HG02884 (cell line): ENCODE results near the gene EVI5.
"Not testable (repeated sequence)": the region's sequence is repeated elsewhere in the genome, so short reads cannot be mapped to it uniquely, and the experiment has no call there.

ENCODE experiments used
- ATAC-seq: cut with Tn5 transposase; IDR thresholded peaks from one replicate; pipeline ENCODE4 v1.9.1; 2021; ENCODE audit warnings: mild to moderate bottlenecking, moderate library complexity; ENCODE audit not compliant: unreplicated experiment

The EVI5 gene

GRCh38 chr1:92792340-92792782 lies 7.5 kb upstream of the EVI5 start:
- ATAC-seq: no peak

GRCh38 chr1:92791487-92792066 lies 6.7 kb upstream of the EVI5 start:
- no peak for ATAC-seq

GRCh38 chr1:92790867-92791266 lies 6.0 kb upstream of the EVI5 start:
- no peak for ATAC-seq

- no peak for ATAC-seq
Measured at GRCh38 chr1:92790081-92790480, 5.2 kb upstream of the EVI5 start.

- no peak for ATAC-seq
Measured at GRCh38 chr1:92786111-92786901, 1.4 kb upstream of the EVI5 start.

GRCh38 chr1:92784021-92784638 lies 778 bp downstream of the EVI5 start:
- peak; percentile 23 for ATAC-seq

- ATAC-seq: not testable (repeated sequence)
Measured at GRCh38 chr1:92783550-92783949, 1.4 kb downstream of the EVI5 start.

- ATAC-seq: no peak
Measured at GRCh38 chr1:92778376-92778775, 6.5 kb downstream of the EVI5 start.

GRCh38 chr1:92774407-92774806 lies 10.5 kb downstream of the EVI5 start:
- ATAC-seq: no peak

GRCh38 chr1:92773749-92774148 lies 11.2 kb downstream of the EVI5 start:
- not testable (repeated sequence) for ATAC-seq

GRCh38 chr1:92769856-92770255 lies 15.1 kb downstream of the EVI5 start:
- no peak for ATAC-seq

- ATAC-seq: no peak
Measured at GRCh38 chr1:92768915-92769314, 16.0 kb downstream of the EVI5 start.

- ATAC-seq: no peak
Measured at GRCh38 chr1:92768296-92768695, 16.6 kb downstream of the EVI5 start.

- ATAC-seq: no peak
Measured at GRCh38 chr1:92764116-92764515, 20.8 kb downstream of the EVI5 start.

- no peak for ATAC-seq
Measured at GRCh38 chr1:92762355-92762754, 22.6 kb downstream of the EVI5 start.

- no peak for ATAC-seq
Measured at GRCh38 chr1:92759361-92759760, 25.5 kb downstream of the EVI5 start.

- no peak for ATAC-seq
Measured at GRCh38 chr1:92756537-92756936, 28.4 kb downstream of the EVI5 start.

- no peak for ATAC-seq
Measured at GRCh38 chr1:92755541-92756461, 29.1 kb downstream of the EVI5 start.

GRCh38 chr1:92754719-92755050 lies 30.2 kb downstream of the EVI5 start:
- ATAC-seq: no peak

- ATAC-seq: no peak
Measured at GRCh38 chr1:92754000-92754718, 30.7 kb downstream of the EVI5 start.

GRCh38 chr1:92752719-92753118 lies 32.2 kb downstream of the EVI5 start:
- no peak for ATAC-seq
